ENCODE results near the gene RXFP2.
A peak's percentile ranks its signal among the peaks of the same experiment; 100 is the strongest.

RXFP2 gene

DNA sequence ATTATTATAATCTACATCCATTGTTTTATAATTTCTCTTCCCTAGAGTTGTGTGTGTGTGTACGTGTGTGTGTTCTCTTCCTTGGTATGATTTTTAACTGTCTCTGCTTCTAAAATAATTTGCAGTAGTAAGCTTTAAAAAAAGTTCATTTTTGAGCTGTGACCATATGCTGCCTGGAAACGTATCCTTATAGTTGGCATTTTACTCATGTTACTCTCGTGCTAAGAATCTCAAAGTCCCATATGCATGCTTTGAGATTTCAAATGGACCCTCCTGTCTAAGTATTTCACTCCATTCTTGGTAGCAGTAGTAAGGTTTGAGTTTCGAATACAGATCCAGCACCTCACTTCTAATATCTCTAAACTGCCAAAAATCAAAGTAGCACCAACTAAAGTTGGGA is 109.9 kb downstream of the RXFP2 start:
- H3K36me3 Mint-ChIP-seq (ENCODE audit: low read depth), result no peaks in the 10 kb centered on the region
- TF ChIP-seq, protein P1, sequence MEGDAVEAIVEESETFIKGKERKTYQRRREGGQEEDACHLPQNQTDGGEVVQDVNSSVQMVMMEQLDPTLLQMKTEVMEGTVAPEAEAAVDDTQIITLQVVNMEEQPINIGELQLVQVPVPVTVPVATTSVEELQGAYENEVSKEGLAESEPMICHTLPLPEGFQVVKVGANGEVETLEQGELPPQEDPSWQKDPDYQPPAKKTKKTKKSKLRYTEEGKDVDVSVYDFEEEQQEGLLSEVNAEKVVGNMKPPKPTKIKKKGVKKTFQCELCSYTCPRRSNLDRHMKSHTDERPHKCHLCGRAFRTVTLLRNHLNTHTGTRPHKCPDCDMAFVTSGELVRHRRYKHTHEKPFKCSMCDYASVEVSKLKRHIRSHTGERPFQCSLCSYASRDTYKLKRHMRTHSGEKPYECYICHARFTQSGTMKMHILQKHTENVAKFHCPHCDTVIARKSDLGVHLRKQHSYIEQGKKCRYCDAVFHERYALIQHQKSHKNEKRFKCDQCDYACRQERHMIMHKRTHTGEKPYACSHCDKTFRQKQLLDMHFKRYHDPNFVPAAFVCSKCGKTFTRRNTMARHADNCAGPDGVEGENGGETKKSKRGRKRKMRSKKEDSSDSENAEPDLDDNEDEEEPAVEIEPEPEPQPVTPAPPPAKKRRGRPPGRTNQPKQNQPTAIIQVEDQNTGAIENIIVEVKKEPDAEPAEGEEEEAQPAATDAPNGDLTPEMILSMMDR (IDR thresholded peaks at IDR 0.05; ENCODE audit: unreplicated experiment in 3 of 3), result no peak
- peak overlapping the region; percentile 44 to 75 (median 57) for H3K4me3 Mint-ChIP-seq
- no peak overlapping the region for H3K27ac Mint-ChIP-seq
- H3K9me3 Mint-ChIP-seq, result no peaks in the 10 kb centered on the region
- H3K4me1 Mint-ChIP-seq, result peaks cover 5% of the 10 kb centered on the region
- H3K27me3 Mint-ChIP-seq (ENCODE audit: low read depth), result peaks cover 60% of the 10 kb centered on the region

DNA sequence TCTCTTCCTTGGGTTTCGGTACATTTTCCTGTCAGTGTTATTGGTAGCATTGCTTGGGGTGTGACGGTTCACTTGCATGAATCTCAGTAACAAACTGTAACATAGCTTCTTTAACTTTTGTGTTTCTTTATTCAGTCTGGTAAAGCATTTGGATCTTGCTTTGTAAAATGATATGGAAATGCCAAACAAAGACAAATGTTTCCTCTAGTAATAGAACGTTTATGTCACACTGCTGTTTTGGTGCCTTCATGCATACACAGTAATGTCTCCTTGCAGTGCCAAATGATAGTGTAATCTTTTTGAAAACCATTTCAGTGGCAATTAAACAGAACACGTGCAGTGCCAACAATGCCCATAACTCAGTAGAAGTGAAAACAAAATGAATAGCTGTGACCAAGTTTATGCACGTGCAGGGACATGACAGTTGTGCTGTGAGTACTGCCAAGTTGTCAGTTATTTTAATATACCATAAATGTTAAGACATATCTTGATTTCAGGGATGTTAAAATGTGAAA is 110.8 kb downstream of the RXFP2 start:
- Mint-ChIP-seq H3K4me1 (peaks cover 5% of the 10 kb centered on the region), H3K27me3 (ENCODE audit: low read depth) (peaks cover 51% of the 10 kb centered on the region), H3K36me3 (ENCODE audit: low read depth) (no peaks in the 10 kb centered on the region), H3K9me3 (no peaks in the 10 kb centered on the region), H3K27ac (no peak overlapping the region), H3K4me3 (peak overlapping the region in 2 of 3 experiments; percentile 39 to 44)
- TF ChIP-seq, protein P1 (IDR thresholded peaks at IDR 0.05; ENCODE audit: unreplicated experiment in 3 of 3), result no peak

DNA sequence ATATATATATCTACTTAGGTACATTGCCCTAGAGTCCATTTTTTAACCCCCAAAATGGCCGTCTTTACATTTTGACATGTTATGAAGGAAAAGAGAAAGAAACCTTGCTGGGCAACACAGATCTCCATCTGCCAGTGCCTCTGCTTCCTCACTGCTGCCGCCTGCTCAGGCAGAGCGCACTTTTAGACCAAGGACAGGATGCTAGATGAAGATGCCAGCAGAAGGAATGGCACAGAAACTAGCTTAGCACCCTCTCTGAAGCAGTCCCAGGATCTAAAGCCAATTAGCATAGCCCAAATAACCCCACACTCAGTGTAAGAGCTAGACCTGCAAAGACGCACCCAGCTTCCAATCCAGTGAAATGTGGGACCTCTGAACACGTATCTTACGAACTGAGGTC is 111.9 kb downstream of the RXFP2 start:
- Mint-ChIP-seq H3K27ac (no peak overlapping the region), H3K9me3 (no peaks in the 10 kb centered on the region), H3K4me1 (peaks cover 5% of the 10 kb centered on the region), H3K27me3 (ENCODE audit: low read depth) (peaks cover 40% of the 10 kb centered on the region), H3K36me3 (ENCODE audit: low read depth) (no peaks in the 10 kb centered on the region), H3K4me3 (no peak overlapping the region)
- TF ChIP-seq, protein P1 (IDR thresholded peaks at IDR 0.05; ENCODE audit: unreplicated experiment in 3 of 3), result no peak
